MV-4-11 (cell line): ENCODE data around the gene MOK.
"Not testable (repeated sequence)": the region's sequence is repeated elsewhere in the genome, so short reads cannot be mapped to it uniquely, and the experiment has no call there.

Experiments
- DNase-seq: peaks from one replicate; lab custom pipeline; 2025; lab: John Stamatoyannopoulos, UW

The MOK gene

GRCh38 chr14:102304611-102305506 is at the start of gene MOK:
Gene MOK, minus strand, starts transcription at chr14:102305164. Its CDS starts 196 bp downstream, at chr14:102304968.
- peak; percentile 94 for DNase-seq

GRCh38 chr14:102353126-102353619 is 48.2 kb upstream of the MOK start:
- no peak for DNase-seq

- peak; percentile 28 for DNase-seq
Measured at GRCh38 chr14:102352213-102352612, 47.2 kb upstream of the MOK start.

GRCh38 chr14:102351593-102351992 is 46.6 kb upstream of the MOK start:
- not testable (repeated sequence) for DNase-seq

- DNase-seq: no peak
Measured at GRCh38 chr14:102351023-102351422, 46.1 kb upstream of the MOK start.

GRCh38 chr14:102348376-102348775 is 43.4 kb upstream of the MOK start:
- no peak for DNase-seq

- no peak for DNase-seq
Measured at GRCh38 chr14:102346645-102347044, 41.7 kb upstream of the MOK start.

GRCh38 chr14:102345232-102345631 is 40.3 kb upstream of the MOK start:
- no peak for DNase-seq

GRCh38 chr14:102344485-102344884 is 39.5 kb upstream of the MOK start:
- DNase-seq: no peak

GRCh38 chr14:102344084-102344483 is 39.1 kb upstream of the MOK start:
- no peak for DNase-seq

- DNase-seq: no peak
Measured at GRCh38 chr14:102342238-102342637, 37.3 kb upstream of the MOK start.

- DNase-seq: no peak
Measured at GRCh38 chr14:102341566-102341965, 36.6 kb upstream of the MOK start.

GRCh38 chr14:102338724-102339123 is 33.8 kb upstream of the MOK start:
- no peak for DNase-seq

GRCh38 chr14:102335163-102335562 is 30.2 kb upstream of the MOK start:
- DNase-seq: no peak

GRCh38 chr14:102333795-102334705 is 29.1 kb upstream of the MOK start:
- no peak for DNase-seq

- no peak for DNase-seq
Measured at GRCh38 chr14:102333390-102333789, 28.4 kb upstream of the MOK start.

GRCh38 chr14:102330806-102331205 is 25.8 kb upstream of the MOK start:
- peak; percentile 17 for DNase-seq

- not testable (repeated sequence) for DNase-seq
Measured at GRCh38 chr14:102329381-102329780, 24.4 kb upstream of the MOK start.

GRCh38 chr14:102326583-102326982 is 21.6 kb upstream of the MOK start:
- no peak for DNase-seq

GRCh38 chr14:102325791-102326345 is 20.9 kb upstream of the MOK start:
- DNase-seq: no peak

- peak; percentile 80 for DNase-seq
Measured at GRCh38 chr14:102323102-102323501, 18.1 kb upstream of the MOK start.
